HG02870 (cell line): ENCODE results near the gene CCNB1IP1.
A peak's percentile ranks its signal among the peaks of the same experiment; 100 is the strongest.
"Not testable (repeated sequence)": the region's sequence is repeated elsewhere in the genome, so short reads cannot be mapped to it uniquely, and the experiment has no call there.

Source experiments
- ATAC-seq: cut with Tn5 transposase; IDR thresholded peaks from one replicate; pipeline ENCODE4 v1.9.1; 2021; ENCODE audit warnings: mild to moderate bottlenecking, moderate library complexity; ENCODE audit not compliant: unreplicated experiment

Gene CCNB1IP1

GRCh38 chr14:20332788-20333493, at the start of gene CCNB1IP1:
Gene CCNB1IP1 (minus strand): TSS chr14:20333279. CDS start chr14:20316523, 16,756 bp downstream.
- peak; percentile 98 for ATAC-seq

- no peak for ATAC-seq
Observed at GRCh38 chr14:20382526-20382925, 49.4 kb upstream of the CCNB1IP1 start.

GRCh38 chr14:20381341-20381740, 48.3 kb upstream of the CCNB1IP1 start:
- ATAC-seq: no peak

GRCh38 chr14:20380681-20381080, 47.6 kb upstream of the CCNB1IP1 start:
- no peak for ATAC-seq

- ATAC-seq: no peak
Observed at GRCh38 chr14:20379743-20380142, 46.7 kb upstream of the CCNB1IP1 start.

- no peak for ATAC-seq
Observed at GRCh38 chr14:20377171-20377570, 44.1 kb upstream of the CCNB1IP1 start.

GRCh38 chr14:20376071-20376588, 43.1 kb upstream of the CCNB1IP1 start:
- ATAC-seq: no peak

GRCh38 chr14:20375471-20375870, 42.4 kb upstream of the CCNB1IP1 start:
- ATAC-seq: no peak

- no peak for ATAC-seq
Observed at GRCh38 chr14:20372796-20373195, 39.7 kb upstream of the CCNB1IP1 start.

GRCh38 chr14:20365928-20366327, 32.8 kb upstream of the CCNB1IP1 start:
- ATAC-seq: no peak

- not testable (repeated sequence) for ATAC-seq
Observed at GRCh38 chr14:20358474-20358873, 25.4 kb upstream of the CCNB1IP1 start.

GRCh38 chr14:20356422-20356821, 23.3 kb upstream of the CCNB1IP1 start:
- no peak for ATAC-seq

- ATAC-seq: no peak
Observed at GRCh38 chr14:20350860-20351259, 17.8 kb upstream of the CCNB1IP1 start.

- no peak for ATAC-seq
Observed at GRCh38 chr14:20350282-20350681, 17.2 kb upstream of the CCNB1IP1 start.

- no peak for ATAC-seq
Observed at GRCh38 chr14:20347747-20348146, 14.7 kb upstream of the CCNB1IP1 start.

- no peak for ATAC-seq
Observed at GRCh38 chr14:20346713-20347112, 13.6 kb upstream of the CCNB1IP1 start.

GRCh38 chr14:20345366-20345765, 12.3 kb upstream of the CCNB1IP1 start:
- no peak for ATAC-seq

GRCh38 chr14:20343862-20344220, 10.8 kb upstream of the CCNB1IP1 start:
- no peak for ATAC-seq

GRCh38 chr14:20343092-20343861, 10.2 kb upstream of the CCNB1IP1 start, which contains the start of gene PARP2:
Gene PARP2 (plus strand): TSS chr14:20343635. CDS start chr14:20343642, 7 bp downstream.
- ATAC-seq: peak; percentile 88

GRCh38 chr14:20341646-20342045, 8.6 kb upstream of the CCNB1IP1 start:
- no peak for ATAC-seq

- not testable (repeated sequence) for ATAC-seq
Observed at GRCh38 chr14:20341032-20341431, 8.0 kb upstream of the CCNB1IP1 start.

- ATAC-seq: no peak
Observed at GRCh38 chr14:20334017-20334416, 938 bp upstream of the CCNB1IP1 start.
